ENCODE data around the gene PERM1.

GRCh38 chr1:978835-979743 lies 2.8 kb downstream of the PERM1 start:
- TF ChIP-seq CTCF (IDR thresholded peaks at IDR 0.05) (no peak), POLR2A (IDR thresholded peaks at IDR 0.05) (no peak), EP300 (IDR thresholded peaks at IDR 0.05) (no peak)

All from upper lobe of left lung (tissue), 4 donors.